IPS-15b (cell line): ENCODE results near the gene SDE2.
A peak's percentile ranks its signal among the peaks of the same experiment; 100 is the strongest.
"Not testable (repeated sequence)": the region's sequence is repeated elsewhere in the genome, so short reads cannot be mapped to it uniquely, and the experiment has no call there.

ENCODE experiments used
- H3K27me3 ChIP-seq: one replicate; pipeline ENCODE4 v1.6.1; 2013; ENCODE audit warnings: low read length; ENCODE audit not compliant: control insufficient read depth, insufficient read depth
- H3K36me3 ChIP-seq: one replicate; pipeline ENCODE4 v1.6.1; 2013; ENCODE audit warnings: low read length; ENCODE audit not compliant: control insufficient read depth, insufficient read depth
- H3K4me1 ChIP-seq: one replicate; pipeline ENCODE4 v1.6.1; 2013; ENCODE audit warnings: mild to moderate bottlenecking, low read length; ENCODE audit not compliant: control insufficient read depth, insufficient read depth
- H3K4me3 ChIP-seq: one replicate; pipeline ENCODE4 v1.5.1; 2013; ENCODE audit warnings: low read depth, low read length
- H3K9ac ChIP-seq: one replicate; pipeline ENCODE4 v1.6.1; 2013; ENCODE audit warnings: low read depth, mild to moderate bottlenecking, low read length
- H3K9me3 ChIP-seq: one replicate; pipeline ENCODE4 v1.6.1; 2013; ENCODE audit warnings: mild to moderate bottlenecking, low read length; ENCODE audit not compliant: control insufficient read depth, insufficient read depth

The SDE2 gene

GRCh38 chr1:225945564-225945963 is 53.6 kb downstream of the SDE2 start:
- H3K4me1 ChIP-seq = peaks cover 17% of the 10 kb centered on the region
- H3K36me3 ChIP-seq = no peaks in the 10 kb centered on the region
- no peaks in the 10 kb centered on the region for H3K9me3 ChIP-seq
- no peak overlapping the region for H3K9ac ChIP-seq
- no peak overlapping the region for H3K4me3 ChIP-seq
- peaks cover 8% of the 10 kb centered on the region for H3K27me3 ChIP-seq

- peaks cover 17% of the 10 kb centered on the region for H3K4me1 ChIP-seq
Observed at GRCh38 chr1:225944951-225945350, 54.2 kb downstream of the SDE2 start.

GRCh38 chr1:225944387-225944786 is 54.8 kb downstream of the SDE2 start:
- Histone ChIP-seq H3K9ac (no peak overlapping the region), H3K4me1 (peaks cover 17% of the 10 kb centered on the region)

More at GRCh38 chr1:225944951-225945350, 54.2 kb downstream of the SDE2 start:
- Histone ChIP-seq H3K9me3 (no peaks in the 10 kb centered on the region), H3K9ac (no peak overlapping the region), H3K27me3 (peaks cover 8% of the 10 kb centered on the region), H3K4me3 (no peak overlapping the region), H3K36me3 (no peaks in the 10 kb centered on the region)

GRCh38 chr1:225943582-225943981 is 55.6 kb downstream of the SDE2 start:
- H3K27me3 ChIP-seq = peaks cover 8% of the 10 kb centered on the region
- H3K9ac ChIP-seq = no peak overlapping the region
- peaks cover 17% of the 10 kb centered on the region for H3K4me1 ChIP-seq
- no peak overlapping the region for H3K4me3 ChIP-seq
- no peaks in the 10 kb centered on the region for H3K36me3 ChIP-seq
- no peaks in the 10 kb centered on the region for H3K9me3 ChIP-seq

More at GRCh38 chr1:225944387-225944786, 54.8 kb downstream of the SDE2 start:
- no peaks in the 10 kb centered on the region for H3K9me3 ChIP-seq
- no peak overlapping the region for H3K4me3 ChIP-seq
- H3K27me3 ChIP-seq = peaks cover 8% of the 10 kb centered on the region
- no peaks in the 10 kb centered on the region for H3K36me3 ChIP-seq

- H3K9ac ChIP-seq = no peak overlapping the region
- H3K4me1 ChIP-seq = peaks cover 17% of the 10 kb centered on the region
- H3K4me3 ChIP-seq = no peak overlapping the region
- H3K9me3 ChIP-seq = no peaks in the 10 kb centered on the region
- H3K27me3 ChIP-seq = peaks cover 8% of the 10 kb centered on the region
- no peaks in the 10 kb centered on the region for H3K36me3 ChIP-seq
Observed at GRCh38 chr1:225942574-225942973, 56.6 kb downstream of the SDE2 start.

- H3K9ac ChIP-seq = no peak overlapping the region
- H3K4me3 ChIP-seq = no peak overlapping the region
- no peaks in the 10 kb centered on the region for H3K9me3 ChIP-seq
- peaks cover 17% of the 10 kb centered on the region for H3K4me1 ChIP-seq
- peaks cover 8% of the 10 kb centered on the region for H3K27me3 ChIP-seq
- H3K36me3 ChIP-seq = no peaks in the 10 kb centered on the region
Observed at GRCh38 chr1:225941942-225942222, 57.3 kb downstream of the SDE2 start.

GRCh38 chr1:225941187-225941941 is 57.8 kb downstream of the SDE2 start, which contains the start of gene LEFTY2:
TSS of gene LEFTY2 (minus strand) at chr1:225941220. CDS start at chr1:225941140, 80 bp downstream.
- Histone ChIP-seq H3K4me1 (peaks cover 17% of the 10 kb centered on the region), H3K4me3 (no peak within 1 kb of the TSS), H3K9me3 (no peaks in the 10 kb centered on the region), H3K27me3 (peaks cover 8% of the 10 kb centered on the region), H3K9ac (no peak within 1 kb of the TSS), H3K36me3 (no peaks in the 10 kb centered on the region)

- H3K9me3 ChIP-seq = no peaks in the 10 kb centered on the region
- no peaks in the 10 kb centered on the region for H3K36me3 ChIP-seq
- H3K4me3 ChIP-seq = no peak overlapping the region
- peaks cover 11% of the 10 kb centered on the region for H3K4me1 ChIP-seq
- no peak overlapping the region for H3K9ac ChIP-seq
- H3K27me3 ChIP-seq = peaks cover 8% of the 10 kb centered on the region
Observed at GRCh38 chr1:225940385-225941151, 58.6 kb downstream of the SDE2 start.

- H3K27me3 ChIP-seq, H3K4me1 ChIP-seq, H3K36me3 ChIP-seq, H3K9ac ChIP-seq, H3K9me3 ChIP-seq: not testable (repeated sequence)
- H3K4me3 ChIP-seq = peak overlapping the region; percentile 52
Observed at GRCh38 chr1:225939939-225940310, 59.2 kb downstream of the SDE2 start.

- H3K9ac ChIP-seq, H3K36me3 ChIP-seq, H3K4me1 ChIP-seq, H3K9me3 ChIP-seq, H3K27me3 ChIP-seq: not testable (repeated sequence)
- peak overlapping the region; percentile 52 for H3K4me3 ChIP-seq
Observed at GRCh38 chr1:225939097-225939938, 59.8 kb downstream of the SDE2 start.

GRCh38 chr1:225937048-225937968 is 61.8 kb downstream of the SDE2 start:
- no peaks in the 10 kb centered on the region for H3K36me3 ChIP-seq
- no peaks in the 10 kb centered on the region for H3K4me1 ChIP-seq
- no peak overlapping the region for H3K4me3 ChIP-seq
- H3K9me3 ChIP-seq = no peaks in the 10 kb centered on the region
- H3K9ac ChIP-seq = no peak overlapping the region
- peaks cover 3% of the 10 kb centered on the region for H3K27me3 ChIP-seq
